NCI-H748 treated with DMSO at 0.1 percent for 48 hours (cell line): ENCODE measurements around the gene CDV3.

Experiments
- DNase-seq: peaks from one replicate; lab custom pipeline; 2025; lab: John Stamatoyannopoulos, UW

Gene CDV3

DNA sequence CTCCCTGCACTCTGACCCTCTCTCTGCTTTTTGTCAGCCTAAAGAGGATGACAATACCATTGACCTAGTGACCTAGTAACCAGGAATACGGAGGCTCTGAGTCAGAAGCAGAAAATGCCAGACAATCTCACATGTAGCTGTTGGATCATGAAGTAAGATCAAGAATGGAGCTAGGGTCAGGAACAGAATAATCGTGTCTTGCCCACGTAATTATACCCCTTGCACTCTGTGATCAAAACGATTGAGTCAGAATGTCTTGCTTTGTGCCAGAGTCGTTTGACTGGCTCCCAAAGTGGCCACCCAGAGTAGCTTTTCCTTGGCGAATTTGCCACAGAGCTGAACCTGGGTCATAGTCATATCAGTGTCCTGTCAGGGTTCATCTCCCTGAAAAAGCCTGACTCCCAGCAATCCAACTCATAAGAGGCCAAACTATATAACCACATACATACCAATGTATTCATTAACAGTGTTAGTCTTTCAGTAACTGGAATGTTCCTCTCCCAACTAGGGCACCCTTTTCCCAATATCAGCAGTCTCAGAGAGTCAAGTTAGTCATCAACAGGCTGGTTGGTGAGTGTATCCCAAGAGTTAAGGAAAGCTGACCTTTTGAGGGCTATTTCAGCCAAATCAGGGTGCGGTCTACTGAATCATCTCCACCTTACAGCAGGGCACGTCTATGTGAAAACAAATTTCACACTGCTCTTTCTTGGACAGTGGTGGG is 5.0 kb upstream of the CDV3 start:
- DNase-seq: no peak

DNA sequence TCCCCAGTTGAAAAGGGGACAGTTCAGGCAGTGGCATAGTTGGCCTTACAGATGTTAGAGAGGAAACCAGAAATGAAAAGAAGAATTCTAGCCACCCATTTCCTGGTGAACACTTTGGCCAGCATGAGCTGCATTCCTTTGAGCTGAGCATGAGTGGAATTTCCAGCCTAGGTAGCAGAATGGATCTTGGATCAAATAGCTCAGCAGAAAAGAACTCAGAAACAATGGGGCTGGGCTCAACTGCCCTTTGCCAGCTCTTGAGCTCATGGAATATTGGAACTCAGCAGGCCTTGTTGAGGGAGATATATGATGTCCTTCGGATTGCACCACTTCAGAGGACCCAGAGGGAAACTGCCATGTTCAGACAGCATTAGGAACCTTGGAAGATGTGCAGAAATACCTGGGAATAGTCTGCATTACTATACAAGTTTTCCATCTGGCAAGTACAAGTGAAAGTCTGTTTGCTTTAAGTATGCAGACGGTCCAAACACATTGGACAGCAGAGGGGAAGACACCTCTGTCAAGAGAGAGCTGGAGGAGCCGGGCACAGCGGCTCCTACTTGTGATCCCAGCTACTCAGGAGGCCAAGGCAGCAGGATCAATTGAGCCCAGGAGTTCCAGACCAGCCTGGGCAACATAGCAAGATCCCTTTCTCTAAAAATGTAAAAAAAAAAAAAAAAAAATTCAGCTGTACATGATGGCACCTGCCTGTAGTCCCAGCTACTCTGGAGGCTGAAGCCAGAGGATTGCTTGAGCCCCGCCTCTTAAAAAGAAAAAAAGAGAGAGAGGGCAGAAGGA is 3.1 kb upstream of the CDV3 start:
- DNase-seq: no peak

DNA sequence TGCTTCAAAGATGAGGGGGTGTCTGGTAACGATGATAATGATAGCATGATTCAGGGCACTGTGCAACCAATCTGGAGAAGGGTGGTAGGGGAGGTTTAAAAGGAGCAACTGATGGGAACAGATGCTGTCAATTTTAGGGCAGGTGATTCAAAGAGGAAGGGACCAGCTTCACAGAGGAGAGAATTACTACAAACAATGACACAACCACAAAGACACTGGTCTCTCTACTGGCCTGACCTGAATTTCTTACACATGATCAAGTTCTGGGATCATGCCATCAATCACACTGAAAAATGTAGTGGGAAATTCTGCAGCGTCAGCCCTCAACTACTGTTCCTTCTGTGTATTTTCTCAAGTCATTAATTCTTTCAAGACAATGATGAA is 2.6 kb upstream of the CDV3 start:
- no peak for DNase-seq

DNA sequence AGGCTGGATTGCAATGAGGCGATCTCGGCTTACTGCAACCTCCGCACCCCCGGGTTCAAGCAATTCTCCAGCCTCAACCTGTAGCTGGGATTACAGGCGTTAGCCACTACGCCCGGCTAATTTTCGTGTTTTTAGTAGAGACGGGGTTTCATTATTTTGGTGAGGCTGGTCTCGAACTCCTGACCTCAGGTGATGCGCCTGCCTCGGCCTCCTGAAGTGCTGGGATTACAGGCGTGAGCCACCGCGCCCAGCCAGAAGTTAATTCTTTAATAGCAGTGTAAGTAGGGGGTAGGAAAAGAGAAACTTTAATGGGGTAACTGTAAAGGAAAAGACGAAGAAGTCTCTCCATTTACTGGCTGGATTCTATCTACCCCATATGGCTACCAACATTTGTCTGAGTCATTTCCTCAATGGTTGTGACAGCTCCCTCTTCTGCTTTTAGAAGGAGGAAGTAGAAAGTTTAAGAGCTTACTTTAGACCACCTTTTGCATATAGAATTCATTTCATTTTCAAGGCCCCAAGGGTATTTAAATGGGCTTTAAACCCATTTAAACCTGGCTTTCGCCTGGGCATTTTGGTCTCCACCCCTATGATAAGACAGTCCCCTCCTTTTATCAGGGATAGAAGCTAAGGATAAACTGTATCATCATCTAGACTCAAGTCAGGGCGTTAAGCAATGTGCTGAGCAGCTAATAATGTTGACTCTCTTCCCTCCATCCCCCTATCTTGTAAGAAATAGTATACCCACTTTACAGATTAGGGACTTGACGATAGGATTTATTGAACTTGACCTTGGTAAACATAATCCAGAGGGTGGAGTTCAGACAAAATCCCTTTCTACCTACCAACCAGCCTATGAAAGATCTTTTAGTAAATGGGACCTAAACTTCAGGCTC is 1.1 kb upstream of the CDV3 start:
- no peak for DNase-seq

DNA sequence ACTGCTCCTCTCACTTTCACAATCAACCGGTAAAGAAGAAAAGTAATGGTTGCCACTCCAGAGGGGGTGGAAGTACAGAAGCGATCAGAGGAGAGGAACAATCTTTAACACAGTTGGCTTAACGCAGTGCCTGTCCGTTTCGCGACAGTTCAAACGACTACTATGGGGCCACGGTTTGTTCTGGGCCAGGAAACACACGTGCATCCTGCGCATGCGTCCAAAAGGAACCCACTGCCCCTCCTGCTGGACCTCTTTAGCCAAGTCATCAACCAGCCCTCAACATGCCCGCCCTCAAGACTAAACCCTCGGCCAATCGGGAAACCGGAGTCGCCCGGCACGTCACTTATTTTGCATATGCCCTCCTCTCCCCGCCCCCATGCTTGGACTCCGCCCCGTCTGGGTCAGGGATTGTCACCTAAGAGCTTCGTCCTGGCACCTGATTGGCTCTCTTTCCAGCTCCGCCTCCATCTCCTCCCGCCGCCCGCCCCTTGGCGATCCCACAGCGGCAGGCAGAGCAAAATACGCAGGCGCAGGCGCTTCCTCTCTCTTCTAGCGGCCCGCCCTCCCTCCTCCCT is 345 bp upstream of the CDV3 start:
- no peak for DNase-seq

DNA sequence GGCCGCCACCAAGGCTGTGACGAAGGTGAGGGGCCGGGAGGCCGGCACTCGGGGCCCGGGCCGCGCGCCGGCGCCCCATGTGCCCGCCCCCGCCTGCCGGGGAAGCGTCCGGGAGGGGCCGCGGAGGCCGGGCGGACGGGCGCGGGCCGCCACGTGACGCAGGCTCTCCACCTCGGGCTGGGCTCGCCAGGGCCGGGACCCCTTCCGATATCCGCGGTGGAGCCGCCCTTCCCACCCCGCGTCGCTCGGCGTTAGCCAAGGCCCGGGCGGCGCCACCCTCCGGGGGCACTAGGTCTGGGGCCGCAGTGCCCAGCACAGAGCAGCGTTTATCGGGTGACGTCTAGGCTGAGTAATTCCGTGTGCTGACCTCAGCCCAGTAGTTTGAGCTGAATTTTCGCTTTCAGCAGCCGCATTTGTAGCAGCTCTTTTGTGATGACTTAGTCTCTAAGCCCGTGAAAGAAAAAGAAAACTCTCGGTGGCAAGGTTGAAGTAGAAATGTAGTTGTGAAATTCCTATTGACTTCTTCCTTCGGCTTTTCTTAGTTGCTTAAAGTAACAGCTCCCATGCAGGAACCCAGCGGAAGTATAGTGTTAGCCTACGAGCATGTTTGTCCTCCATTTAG is 885 bp downstream of the CDV3 start:
- no peak for DNase-seq

DNA sequence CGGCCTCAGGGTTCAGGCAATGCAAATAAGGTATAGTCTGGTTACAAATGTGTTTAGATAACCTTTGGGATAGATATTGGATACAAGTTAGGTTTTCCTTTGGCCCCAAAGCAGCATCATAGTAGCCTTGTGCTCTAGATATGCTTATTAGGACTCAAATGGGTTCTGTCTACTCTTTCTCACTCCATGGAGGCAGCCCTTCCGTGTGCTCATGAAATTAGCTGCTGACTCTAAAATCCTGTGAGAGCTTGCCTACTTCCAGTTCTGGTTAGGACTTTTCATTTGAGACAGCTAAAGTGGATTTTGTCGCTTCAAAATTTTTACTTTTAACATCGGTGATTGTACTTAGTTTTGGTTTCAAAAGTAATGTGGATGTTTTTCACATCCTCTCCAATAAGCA is 1.6 kb downstream of the CDV3 start:
- DNase-seq: no peak

DNA sequence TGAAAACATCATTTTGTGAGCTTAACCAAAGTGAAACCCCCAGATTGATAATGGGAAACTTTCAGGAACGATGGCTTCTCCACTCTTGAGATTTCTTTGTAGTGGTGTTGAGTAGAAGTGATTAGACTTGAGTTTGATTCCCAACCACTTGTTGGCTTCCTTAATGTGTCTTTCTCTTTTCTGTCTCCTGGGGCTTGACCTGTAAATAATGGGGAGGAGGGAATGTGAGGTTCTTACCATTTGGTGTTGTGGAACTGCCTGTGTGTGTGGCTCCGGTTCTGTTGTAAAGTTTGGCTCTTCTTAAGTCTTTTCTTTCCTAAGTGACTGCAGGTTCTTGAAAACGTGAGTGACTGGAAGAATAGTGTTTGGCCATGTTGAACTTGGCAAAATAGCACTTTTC is 2.7 kb downstream of the CDV3 start:
- no peak for DNase-seq

DNA sequence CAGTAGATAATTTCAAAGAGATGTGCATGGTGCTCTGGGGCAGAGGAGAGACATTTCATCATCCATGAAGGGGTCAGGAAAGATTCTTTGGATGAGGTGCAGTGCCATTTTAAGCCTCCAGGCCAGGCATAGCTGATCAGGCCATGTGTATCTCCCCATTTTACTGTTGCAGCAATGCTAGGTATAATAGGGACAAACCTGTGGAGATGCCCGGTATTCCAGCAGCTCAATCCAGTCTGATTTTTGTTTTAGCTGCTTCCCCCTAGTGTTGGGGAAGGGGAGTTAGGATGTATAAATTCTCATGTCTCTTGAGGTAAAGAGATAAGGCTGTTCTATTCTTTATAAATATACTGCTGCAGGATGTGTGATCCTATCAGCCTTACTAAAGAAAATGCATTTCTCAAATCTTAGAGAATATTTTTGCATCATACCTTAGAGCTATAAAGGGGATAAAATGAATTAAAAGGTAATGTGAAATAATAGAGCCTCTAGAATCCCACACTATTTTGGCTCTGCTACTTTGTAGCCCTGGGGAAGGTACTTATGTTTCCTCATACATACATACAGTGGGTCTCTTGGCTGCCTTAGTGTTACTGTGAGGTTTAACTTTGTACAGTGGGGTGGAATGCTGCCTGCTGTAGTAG is 5.2 kb downstream of the CDV3 start:
- no peak for DNase-seq

DNA sequence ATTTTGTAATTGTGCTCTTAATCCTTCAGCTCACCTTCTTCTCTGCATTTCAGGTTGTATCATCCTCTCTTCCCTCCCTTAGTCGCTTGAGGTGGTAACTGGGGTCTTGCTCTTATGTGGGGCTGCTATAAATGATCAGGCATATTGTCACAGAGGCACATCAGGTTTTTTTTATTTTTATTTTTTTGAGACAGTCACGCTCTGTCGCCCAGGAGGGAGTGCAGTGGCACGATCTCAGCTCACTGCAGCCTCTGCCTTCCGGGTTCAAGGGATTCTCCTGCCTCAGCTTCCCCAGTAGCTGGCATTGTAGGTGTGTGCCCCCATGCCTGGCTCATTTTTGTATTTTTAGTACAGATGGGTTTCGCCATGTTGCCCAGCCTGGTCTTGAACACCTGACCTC is 9.9 kb downstream of the CDV3 start:
- no peak for DNase-seq

DNA sequence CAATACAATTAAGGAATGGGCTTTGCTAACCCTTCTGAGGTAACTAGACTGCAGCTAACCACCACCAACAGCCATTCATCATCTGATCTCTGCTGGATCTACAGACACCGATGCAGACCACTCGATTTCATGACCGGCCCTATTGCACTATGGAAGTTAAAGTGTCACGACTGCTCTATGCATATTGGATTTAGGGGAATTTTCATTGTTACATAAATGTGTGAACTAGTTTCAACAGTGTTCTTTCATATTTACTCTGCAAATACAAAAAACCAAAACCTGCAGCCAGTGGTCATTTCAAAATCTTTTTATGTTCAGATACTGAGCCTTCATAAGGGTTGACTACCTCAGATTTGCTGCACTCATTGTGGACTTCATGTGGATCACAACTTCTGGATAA is 14.5 kb downstream of the CDV3 start:
- DNase-seq: no peak

DNA sequence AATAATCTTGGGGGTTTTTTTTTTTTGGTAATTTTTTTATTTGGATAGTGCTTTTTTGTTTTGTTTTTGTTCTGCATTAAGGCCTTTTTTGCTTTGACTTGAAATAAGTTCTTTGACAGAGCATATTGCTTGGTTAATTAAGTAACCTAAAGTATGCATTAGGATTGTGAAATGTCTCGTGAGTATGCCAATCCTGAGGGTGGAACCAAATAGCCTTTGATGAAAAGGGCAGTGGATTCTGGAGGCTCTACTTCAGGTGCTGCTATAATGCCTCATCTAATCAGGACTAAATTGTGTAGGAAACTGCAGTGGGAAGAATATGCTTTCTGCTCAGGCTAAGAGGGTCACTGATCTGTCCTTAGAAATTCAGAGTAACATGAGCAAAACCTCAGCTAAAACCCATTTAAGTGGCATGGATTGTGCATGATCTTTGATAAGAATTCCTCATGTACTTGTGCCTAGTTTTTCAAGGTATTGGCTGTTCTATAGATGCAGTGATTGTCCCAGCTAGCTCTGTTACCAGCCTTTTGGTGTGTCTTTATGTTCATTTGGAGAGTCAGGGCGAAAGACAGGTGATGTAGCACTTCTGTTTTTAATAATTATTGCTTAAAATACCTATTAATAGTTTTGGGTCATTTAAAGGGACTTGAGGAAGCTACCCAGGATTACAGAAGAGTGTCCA is 15.4 kb downstream of the CDV3 start:
- DNase-seq: no peak

DNA sequence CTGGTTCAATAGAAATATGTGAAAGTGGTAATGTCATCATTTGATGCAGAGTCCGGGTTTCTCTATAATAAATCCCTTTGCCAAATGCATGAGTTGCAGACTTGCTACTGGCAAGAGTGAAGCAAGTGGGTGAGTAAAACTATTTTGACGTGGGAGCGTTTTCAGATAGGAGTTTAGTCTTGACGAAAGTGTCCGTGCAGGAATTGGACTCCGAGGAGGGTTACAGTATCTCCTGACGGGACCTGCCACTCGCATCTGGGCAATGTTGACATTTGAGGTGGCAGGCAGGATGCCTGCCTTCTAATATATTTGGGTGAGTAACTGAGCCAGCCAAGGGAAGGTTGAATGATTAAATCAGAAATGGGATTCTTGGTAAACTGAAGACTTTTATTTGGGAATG is 16.0 kb downstream of the CDV3 start:
- no peak for DNase-seq

DNA sequence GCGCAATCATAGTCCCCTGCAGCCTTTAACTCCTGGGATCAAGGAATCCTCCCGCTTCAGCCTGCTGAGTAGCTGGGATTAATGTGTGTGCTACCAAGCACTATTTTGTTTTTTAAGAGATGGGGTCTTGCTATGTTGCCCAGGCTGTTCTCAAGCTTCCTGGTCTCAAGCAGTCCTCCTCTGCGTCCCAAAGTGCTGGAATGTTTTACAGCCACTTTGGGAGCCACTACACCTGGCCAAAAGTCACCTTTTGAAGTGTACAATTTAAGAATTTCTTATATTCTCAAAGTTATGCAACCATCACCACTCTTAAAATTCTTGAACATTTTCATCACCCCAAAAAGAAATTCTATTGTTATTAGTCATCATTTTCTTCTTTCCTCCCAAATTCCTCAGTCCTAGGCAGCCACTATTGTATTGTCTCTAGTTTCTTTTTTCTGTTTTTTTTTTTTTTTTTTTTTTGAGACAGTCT is 17.8 kb downstream of the CDV3 start:
- DNase-seq: no peak

DNA sequence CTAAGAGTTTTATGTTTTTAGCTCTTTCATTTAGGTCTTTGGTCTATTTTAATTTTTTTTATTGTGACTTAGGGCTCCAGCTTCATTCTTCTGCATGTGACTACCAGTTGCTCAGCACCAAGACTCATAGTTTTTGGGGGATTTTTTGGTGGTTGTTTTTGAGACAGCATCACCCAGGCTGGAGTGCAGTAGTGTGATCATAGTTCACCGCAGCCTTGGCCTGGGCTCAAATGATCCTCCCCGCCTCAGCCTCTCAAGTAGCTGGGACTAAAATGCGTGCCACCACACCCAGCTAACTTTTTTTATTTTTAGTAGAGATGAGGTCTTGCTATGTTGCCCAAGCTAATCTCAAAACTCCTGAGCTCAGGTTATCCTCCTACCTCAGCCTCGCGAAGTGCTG is 19.4 kb downstream of the CDV3 start:
- no peak for DNase-seq

DNA sequence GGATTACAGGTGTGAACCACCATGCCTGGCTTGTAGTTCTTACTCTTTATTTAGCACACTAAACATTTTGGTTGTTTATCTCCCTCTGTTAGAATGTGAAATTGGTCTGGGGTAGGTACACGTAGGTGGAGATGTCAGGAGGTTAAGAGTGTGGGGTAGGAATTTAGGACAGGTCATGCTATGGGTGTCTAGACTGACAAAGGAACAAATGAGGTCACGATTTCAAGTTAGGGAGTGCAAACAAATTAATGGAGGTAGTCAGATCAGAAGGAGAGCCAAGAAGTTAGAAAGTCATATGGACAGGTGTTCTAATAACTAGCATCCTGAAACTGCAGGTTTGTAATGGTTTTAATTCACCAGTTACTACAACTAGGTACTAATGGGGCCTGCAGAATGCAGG is 19.8 kb downstream of the CDV3 start:
- DNase-seq: no peak

DNA sequence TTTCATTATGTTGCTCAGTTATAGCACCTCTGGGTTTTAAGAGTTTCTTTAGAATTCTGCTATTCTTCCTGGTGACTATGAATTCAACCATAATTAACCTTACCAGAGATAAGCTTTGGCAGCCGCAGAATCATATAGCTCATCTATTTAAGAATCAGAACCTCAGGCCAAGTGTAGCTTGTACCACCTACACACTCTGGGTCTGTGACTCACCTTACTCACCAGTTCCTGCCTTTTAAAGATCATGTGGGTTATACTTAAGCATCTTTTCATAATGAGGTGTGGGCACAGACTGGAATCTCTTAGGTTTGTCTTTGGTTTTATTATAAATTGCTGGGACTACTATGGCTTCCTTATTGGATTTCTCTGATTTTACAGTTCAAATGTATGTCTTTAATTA is 21.9 kb downstream of the CDV3 start:
- DNase-seq: no peak

DNA sequence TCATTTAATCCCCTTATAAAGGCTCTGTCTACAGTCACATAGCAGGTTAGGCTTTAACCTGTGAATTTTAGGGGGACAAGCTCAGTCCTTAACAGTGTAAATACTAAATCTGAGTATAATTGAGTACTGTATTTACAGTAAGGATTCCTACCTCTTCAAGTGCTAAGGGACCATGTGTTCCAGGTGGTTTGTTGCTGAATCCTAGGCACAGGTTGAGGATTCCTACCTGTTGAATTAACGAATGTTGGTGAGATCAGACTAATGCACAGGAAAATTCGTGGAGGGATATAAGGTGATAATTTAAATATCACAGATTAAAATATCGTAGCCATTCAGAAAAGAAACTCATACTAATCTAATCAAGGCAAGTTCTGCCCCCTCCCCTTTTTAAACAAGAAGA is 24.9 kb downstream of the CDV3 start:
- DNase-seq: no peak

DNA sequence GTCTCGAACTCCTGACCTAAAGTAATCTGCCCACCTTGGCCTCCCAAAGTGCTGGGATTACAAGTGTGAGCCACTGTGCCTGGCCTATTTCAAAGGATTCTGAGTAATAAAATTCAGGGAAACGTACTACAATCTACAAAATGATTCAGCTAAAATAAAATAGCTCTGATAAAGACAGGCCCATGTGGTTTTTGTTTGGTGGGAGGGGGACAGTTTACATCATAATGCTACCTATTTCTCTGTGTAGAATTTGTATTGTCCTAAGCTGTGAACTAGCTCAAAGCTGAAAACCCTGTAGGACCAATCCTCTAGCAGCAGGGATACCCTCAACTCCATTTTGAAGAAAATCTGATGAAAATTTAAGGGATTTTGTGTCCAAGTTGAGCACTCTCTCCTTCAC is 25.8 kb downstream of the CDV3 start:
- no peak for DNase-seq

DNA sequence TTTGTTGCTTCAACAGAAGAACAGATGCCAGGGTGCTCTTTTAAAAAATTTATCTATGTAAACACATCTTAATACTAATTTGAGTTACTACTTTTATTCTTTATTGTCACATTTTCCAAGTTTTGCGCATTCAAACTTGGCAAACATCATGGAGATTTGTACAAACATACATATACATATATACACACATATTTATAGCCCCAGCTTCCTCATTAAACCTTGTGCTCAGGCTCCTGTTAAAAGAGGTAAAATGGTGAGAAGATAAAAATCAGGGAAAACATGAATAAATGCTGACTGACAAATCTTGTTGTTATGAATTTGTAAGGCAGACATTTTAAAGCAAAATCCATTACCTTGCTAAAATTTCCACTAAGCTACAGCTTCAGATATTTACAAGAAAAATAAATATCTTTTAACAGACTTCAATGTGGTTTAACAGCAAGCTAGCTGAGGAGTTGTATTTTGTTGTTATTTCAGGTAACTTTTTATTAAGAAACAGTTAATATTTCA is 27.1 kb downstream of the CDV3 start:
- DNase-seq: no peak

DNA sequence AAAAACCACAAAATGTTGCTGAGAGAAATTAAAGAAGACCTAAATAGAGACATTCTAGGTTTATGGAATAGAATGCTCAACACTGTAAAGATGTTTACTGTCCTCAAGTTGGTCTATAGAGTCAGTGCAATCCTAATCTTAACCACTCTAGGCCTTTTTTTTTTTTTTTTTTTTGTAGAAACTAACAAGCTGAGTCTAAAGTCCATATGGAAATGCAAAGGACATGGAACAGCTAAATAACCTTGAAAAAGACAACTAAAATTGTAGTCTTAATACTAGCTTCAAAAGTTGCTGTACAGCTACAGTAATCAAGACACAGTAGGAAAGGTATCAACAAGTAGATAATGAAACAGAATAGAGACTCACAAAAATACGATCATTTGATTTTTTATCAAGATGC is 32.9 kb downstream of the CDV3 start:
- DNase-seq: no peak
